GM15510 (cell line): ENCODE data around the gene BCCIP.

ENCODE experiments used
- POLR2A ChIP-seq: IDR thresholded peaks from 3 replicates; pipeline ENCODE4 v1.6.1; 2011; ENCODE audit warnings: borderline replicate concordance; ENCODE audit not compliant: insufficient read length; ENCODE audit errors: extremely low read depth

The BCCIP gene

GRCh38 chr10:125882596-125882995 is 59.2 kb downstream of the BCCIP start:
- TF ChIP-seq POLR2A: no peak

- TF ChIP-seq POLR2A: no peak
Measured at GRCh38 chr10:125883211-125883610, 59.9 kb downstream of the BCCIP start.
